ENCODE data around the gene DELE1. TPM values are rescaled to one million over a fixed set of nuclear protein-coding genes. Genes with fewer than 3 reads are reported as not detected.
A peak's percentile ranks its signal among the peaks of the same experiment; 100 is the strongest.

The DELE1 gene
- total and polyA plus RNA-seq, 3 experiments from 2014 or later = 27.3 to 50.2 (median 48.8) TPM

GRCh38 chr5:141898448-141899049 is 25.1 kb upstream of the DELE1 start:
- no peaks in the 10 kb centered on the region for H3K4me1 ChIP-seq (ENCODE audit: insufficient read depth, low read length)
- Mint-ChIP-seq H3K27ac (peak overlapping the region in 1 of 8 donors; percentile 22), H3K27me3 (peaks cover 14 to 47% of the 10 kb centered on the region in 2 donors), H3K4me3 (no peak overlapping the region), H3K9me3 (no peaks in the 10 kb centered on the region), H3K36me3 (peaks cover 0 to 10% (median 0%) of the 10 kb centered on the region in 3 donors), H3K4me1 (no peaks in the 10 kb centered on the region)
- H3K9me3 ChIP-seq (ENCODE audit: low read length) = no peaks in the 10 kb centered on the region
- no peaks in the 10 kb centered on the region for H3K27me3 ChIP-seq (ENCODE audit: insufficient read depth, low read length, poor library complexity, severe bottlenecking)
- H3K4me3 ChIP-seq (ENCODE audit: low read length) = no peak overlapping the region
- DNase-seq = no peak
- no peak overlapping the region for H3K27ac ChIP-seq (ENCODE audit: low read depth, low read length)
- POLR2A ChIA-PET = no interaction called here
- no peaks in the 10 kb centered on the region for H3K36me3 ChIP-seq (ENCODE audit: insufficient read depth, low read length)
- CTCF ChIA-PET = no interaction called here

- Histone ChIP-seq H3K4me3 (ENCODE audit: low read length) (no peak overlapping the region), H3K27ac (ENCODE audit: low read depth, low read length) (no peak overlapping the region), H3K4me1 (ENCODE audit: insufficient read depth, low read length) (no peaks in the 10 kb centered on the region), H3K27me3 (ENCODE audit: insufficient read depth, low read length, poor library complexity, severe bottlenecking) (no peaks in the 10 kb centered on the region), H3K36me3 (ENCODE audit: insufficient read depth, low read length) (no peaks in the 10 kb centered on the region), H3K9me3 (ENCODE audit: low read length) (no peaks in the 10 kb centered on the region)
- no peaks in the 10 kb centered on the region for H3K9me3 Mint-ChIP-seq
- no peak for DNase-seq
- peaks cover 9 to 33% of the 10 kb centered on the region in 2 donors for H3K27me3 Mint-ChIP-seq
- no peak overlapping the region for H3K4me3 Mint-ChIP-seq
- CTCF ChIA-PET = no interaction called here
- H3K36me3 Mint-ChIP-seq = peaks cover 0 to 5% (median 0%) of the 10 kb centered on the region in 3 donors
- POLR2A ChIA-PET = no interaction called here
- peak overlapping the region in 1 of 8 donors; percentile 8 for H3K27ac Mint-ChIP-seq
- H3K4me1 Mint-ChIP-seq = no peaks in the 10 kb centered on the region
These were observed 21.5 kb upstream of the DELE1 start for GRCh38 chr5:141902015-141902814.

GRCh38 chr5:141903261-141903660 is 20.4 kb upstream of the DELE1 start:
- ChIA-PET POLR2A (no interaction called here), CTCF (interaction anchor here (1.5 kb wide), 1 partner anchor 24 kb away, joined by 3 read pairs; no protein-coding TSS in a partner anchor)
- Mint-ChIP-seq H3K36me3 (peaks cover 0 to 5% (median 0%) of the 10 kb centered on the region in 3 donors), H3K4me3 (no peak overlapping the region), H3K27ac (no peak overlapping the region), H3K4me1 (no peaks in the 10 kb centered on the region), H3K27me3 (peaks cover 11 to 33% of the 10 kb centered on the region in 2 donors), H3K9me3 (no peaks in the 10 kb centered on the region)
- H3K4me1 ChIP-seq (ENCODE audit: insufficient read depth, low read length) = no peaks in the 10 kb centered on the region
- no peak overlapping the region for H3K4me3 ChIP-seq (ENCODE audit: low read length)
- H3K27me3 ChIP-seq (ENCODE audit: insufficient read depth, low read length, poor library complexity, severe bottlenecking) = no peaks in the 10 kb centered on the region
- no peak overlapping the region for H3K27ac ChIP-seq (ENCODE audit: low read depth, low read length)
- no peak for DNase-seq
- no peaks in the 10 kb centered on the region for H3K36me3 ChIP-seq (ENCODE audit: insufficient read depth, low read length)
- H3K9me3 ChIP-seq (ENCODE audit: low read length) = no peaks in the 10 kb centered on the region

- H3K4me1 ChIP-seq (ENCODE audit: insufficient read depth, low read length) = no peaks in the 10 kb centered on the region
- H3K27me3 Mint-ChIP-seq = peaks cover 11 to 24% of the 10 kb centered on the region in 2 donors
- no peak overlapping the region for H3K27ac ChIP-seq (ENCODE audit: low read depth, low read length)
- ChIA-PET POLR2A (no interaction called here), CTCF (interaction anchor here (2.9 kb wide), 1 partner anchor 202 kb away, joined by 9 read pairs; no protein-coding TSS in a partner anchor)
- no peak for DNase-seq
- no peaks in the 10 kb centered on the region for H3K27me3 ChIP-seq (ENCODE audit: insufficient read depth, low read length, poor library complexity, severe bottlenecking)
- H3K9me3 Mint-ChIP-seq = no peaks in the 10 kb centered on the region
- H3K36me3 Mint-ChIP-seq = peaks cover 0 to 5% (median 0%) of the 10 kb centered on the region in 3 donors
- no peak overlapping the region for H3K4me3 Mint-ChIP-seq
- H3K4me3 ChIP-seq (ENCODE audit: low read length) = no peak overlapping the region
- H3K4me1 Mint-ChIP-seq = no peaks in the 10 kb centered on the region
- H3K27ac Mint-ChIP-seq = no peak overlapping the region
- no peaks in the 10 kb centered on the region for H3K9me3 ChIP-seq (ENCODE audit: low read length)
- no peaks in the 10 kb centered on the region for H3K36me3 ChIP-seq (ENCODE audit: insufficient read depth, low read length)
These were observed 19.1 kb upstream of the DELE1 start for GRCh38 chr5:141904551-141904950.

GRCh38 chr5:141906517-141906916 is 17.2 kb upstream of the DELE1 start:
- Mint-ChIP-seq H3K27me3 (peaks cover 11 to 21% of the 10 kb centered on the region in 2 donors), H3K9me3 (no peaks in the 10 kb centered on the region), H3K36me3 (peaks cover 0 to 3% (median 0%) of the 10 kb centered on the region in 3 donors), H3K27ac (no peak overlapping the region), H3K4me1 (no peaks in the 10 kb centered on the region), H3K4me3 (no peak overlapping the region)
- CTCF ChIA-PET = interaction anchor here (0.8 to 2.9 kb wide), 6 partner anchors 8 to 204 kb away, joined by 3 to 9 read pairs (median 3); no protein-coding TSS in a partner anchor
- no peaks in the 10 kb centered on the region for H3K36me3 ChIP-seq (ENCODE audit: insufficient read depth, low read length)
- no peaks in the 10 kb centered on the region for H3K27me3 ChIP-seq (ENCODE audit: insufficient read depth, low read length, poor library complexity, severe bottlenecking)
- no peak overlapping the region for H3K4me3 ChIP-seq (ENCODE audit: low read length)
- H3K4me1 ChIP-seq (ENCODE audit: insufficient read depth, low read length) = no peaks in the 10 kb centered on the region
- no peak overlapping the region for H3K27ac ChIP-seq (ENCODE audit: low read depth, low read length)
- POLR2A ChIA-PET = no interaction called here
- H3K9me3 ChIP-seq (ENCODE audit: low read length) = no peaks in the 10 kb centered on the region
- DNase-seq = no peak

GRCh38 chr5:141906972-141907371 is 16.7 kb upstream of the DELE1 start:
- Mint-ChIP-seq H3K4me1 (no peaks in the 10 kb centered on the region), H3K27me3 (peaks cover 6 to 17% of the 10 kb centered on the region in 2 donors), H3K27ac (no peak overlapping the region), H3K36me3 (no peaks in the 10 kb centered on the region), H3K4me3 (no peak overlapping the region), H3K9me3 (no peaks in the 10 kb centered on the region)
- H3K27me3 ChIP-seq (ENCODE audit: insufficient read depth, low read length, poor library complexity, severe bottlenecking) = no peaks in the 10 kb centered on the region
- no peaks in the 10 kb centered on the region for H3K9me3 ChIP-seq (ENCODE audit: low read length)
- H3K4me1 ChIP-seq (ENCODE audit: insufficient read depth, low read length) = no peaks in the 10 kb centered on the region
- H3K27ac ChIP-seq (ENCODE audit: low read depth, low read length) = no peak overlapping the region
- ChIA-PET POLR2A (no interaction called here), CTCF (interaction anchor here (0.8 to 2.9 kb wide), 5 partner anchors 11 to 204 kb away, joined by 3 to 9 read pairs (median 3); no protein-coding TSS in a partner anchor)
- no peak for DNase-seq
- H3K4me3 ChIP-seq (ENCODE audit: low read length) = no peak overlapping the region
- no peaks in the 10 kb centered on the region for H3K36me3 ChIP-seq (ENCODE audit: insufficient read depth, low read length)

- H3K27me3 ChIP-seq (ENCODE audit: insufficient read depth, low read length, poor library complexity, severe bottlenecking) = peaks cover 11% of the 10 kb centered on the region
- no peaks in the 10 kb centered on the region for H3K9me3 ChIP-seq (ENCODE audit: low read length)
- Mint-ChIP-seq H3K9me3 (no peaks in the 10 kb centered on the region), H3K27ac (no peak overlapping the region), H3K4me1 (peaks cover 6 to 7% (median 7%) of the 10 kb centered on the region in 3 donors), H3K27me3 (peaks cover 21 to 23% of the 10 kb centered on the region in 2 donors), H3K36me3 (peaks cover 0 to 7% (median 0%) of the 10 kb centered on the region in 3 donors), H3K4me3 (no peak overlapping the region)
- DNase-seq = no peak
- H3K36me3 ChIP-seq (ENCODE audit: insufficient read depth, low read length) = no peaks in the 10 kb centered on the region
- no peak overlapping the region for H3K27ac ChIP-seq (ENCODE audit: low read depth, low read length)
- ChIA-PET CTCF (interaction anchor here (1.5 kb wide), 1 partner anchor 52 kb away, joined by 4 read pairs; no protein-coding TSS in a partner anchor), POLR2A (no interaction called here)
- peaks cover 3% of the 10 kb centered on the region for H3K4me1 ChIP-seq (ENCODE audit: insufficient read depth, low read length)
- no peak overlapping the region for H3K4me3 ChIP-seq (ENCODE audit: low read length)
These were observed 14.9 kb upstream of the DELE1 start for GRCh38 chr5:141908796-141909195.

- no peak for DNase-seq
- no peak overlapping the region for H3K4me3 ChIP-seq (ENCODE audit: low read length)
- peaks cover 20 to 24% of the 10 kb centered on the region in 2 donors for H3K27me3 Mint-ChIP-seq
- H3K4me3 Mint-ChIP-seq = no peak overlapping the region
- H3K9me3 ChIP-seq (ENCODE audit: low read length) = no peaks in the 10 kb centered on the region
- peaks cover 15% of the 10 kb centered on the region for H3K27me3 ChIP-seq (ENCODE audit: insufficient read depth, low read length, poor library complexity, severe bottlenecking)
- no peak overlapping the region for H3K27ac ChIP-seq (ENCODE audit: low read depth, low read length)
- peaks cover 8 to 9% (median 8%) of the 10 kb centered on the region in 3 donors for H3K4me1 Mint-ChIP-seq
- no peaks in the 10 kb centered on the region for H3K36me3 ChIP-seq (ENCODE audit: insufficient read depth, low read length)
- POLR2A ChIA-PET = no interaction called here
- peak overlapping the region in 1 of 8 donors; percentile 17 for H3K27ac Mint-ChIP-seq
- peaks cover 4% of the 10 kb centered on the region for H3K4me1 ChIP-seq (ENCODE audit: insufficient read depth, low read length)
- CTCF ChIA-PET = interaction anchor here (1.5 kb wide), 1 partner anchor 52 kb away, joined by 4 read pairs; no protein-coding TSS in a partner anchor
- H3K36me3 Mint-ChIP-seq = peaks cover 0 to 7% (median 0%) of the 10 kb centered on the region in 3 donors
- no peaks in the 10 kb centered on the region for H3K9me3 Mint-ChIP-seq
These were observed 14.5 kb upstream of the DELE1 start for GRCh38 chr5:141909212-141909611.

All from CD8-positive, alpha-beta memory T cell (primary cell).